SK-N-SH treated with all-trans-retinoic acid at 6 μM for 48 hours (cell line): ENCODE results near the gene ADAMTSL1.

Experiments
- ATAC-seq: fragments of 200-7000 bp; cut with Tn5 transposase; 3 replicates; pipeline ENCODE4 v1.9.1; 2020; ENCODE audit warnings: mild to moderate bottlenecking, moderate library complexity
- ARNTL ChIP-seq: fragments of 450-650 bp; formaldehyde crosslinking; IDR thresholded peaks from 2 replicates; pipeline ENCODE4 v1.5.0; 2020; ENCODE audit warnings: low read depth, mild to moderate bottlenecking, moderate library complexity, borderline replicate concordance
- BACH2 ChIP-seq: fragments of 250-450 bp; sonication (Bioruptor Pico); IDR thresholded peaks from 2 replicates; pipeline ENCODE4 v1.9.0; 2021; ENCODE audit warnings: mild to moderate bottlenecking, borderline replicate concordance
- CSDC2 ChIP-seq: fragments of 250-450 bp; sonication (Bioruptor Pico); IDR thresholded peaks from 2 replicates; pipeline ENCODE4 v1.5.0; 2020; ENCODE audit warnings: mild to moderate bottlenecking, moderate library complexity
- ESRRG ChIP-seq: fragments of 250-450 bp; sonication (Bioruptor Pico); IDR thresholded peaks from 2 replicates; pipeline ENCODE4 v1.6.1; 2021; ENCODE audit warnings: mild to moderate bottlenecking
- ISL1 ChIP-seq: fragments of 250-450 bp; sonication (Bioruptor Pico); IDR thresholded peaks from 2 replicates; pipeline ENCODE4 v2.1.2; 2022; ENCODE audit warnings: mild to moderate bottlenecking, moderate library complexity
- OSR1 ChIP-seq: fragments of 250-450 bp; sonication (Bioruptor Pico); IDR thresholded peaks from 2 replicates; pipeline ENCODE4 v1.8.0; 2022; ENCODE audit warnings: moderate library complexity, mild to moderate bottlenecking, inconsistent platforms
- SNAI2 ChIP-seq: fragments of 250-450 bp; sonication (Bioruptor Pico); IDR thresholded peaks from 2 replicates; pipeline ENCODE4 v1.5.0; 2020; ENCODE audit warnings: mild to moderate bottlenecking, moderate library complexity
- TCF4 ChIP-seq: fragments of 250-450 bp; sonication (Bioruptor Pico); IDR thresholded peaks from 2 replicates; pipeline ENCODE4 v1.8.0; 2021; ENCODE audit warnings: mild to moderate bottlenecking, moderate library complexity, borderline replicate concordance
- TOX ChIP-seq: fragments of 250-450 bp; sonication (Bioruptor Pico); IDR thresholded peaks from 2 replicates; pipeline ENCODE4 v1.8.0; 2021; ENCODE audit warnings: mild to moderate bottlenecking, moderate library complexity, borderline replicate concordance
- ZC3H10 ChIP-seq: fragments of 250-450 bp; sonication (Bioruptor Pico); IDR thresholded peaks from 2 replicates; pipeline ENCODE4 v1.5.1; 2021; ENCODE audit warnings: mild to moderate bottlenecking, moderate library complexity
- ZFP3 ChIP-seq: fragments of 250-450 bp; sonication (Bioruptor Pico); IDR thresholded peaks from 2 replicates; pipeline ENCODE4 v1.5.0; 2020; ENCODE audit warnings: mild to moderate bottlenecking, moderate library complexity
- ZFP30 ChIP-seq: fragments of 450-650 bp; formaldehyde crosslinking; IDR thresholded peaks from 2 replicates; pipeline ENCODE4 v1.5.0; 2022; ENCODE audit warnings: mild to moderate bottlenecking, moderate library complexity
- ZNF565 ChIP-seq: fragments of 450-650 bp; formaldehyde crosslinking; conservative IDR thresholded peaks from 2 replicates; pipeline ENCODE4 v1.5.0; 2020; ENCODE audit warnings: low read depth, mild to moderate bottlenecking, moderate library complexity
- ZNF70 ChIP-seq: fragments of 450-650 bp; formaldehyde crosslinking; IDR thresholded peaks from 2 replicates; pipeline ENCODE4 v1.5.0; 2020; ENCODE audit warnings: mild to moderate bottlenecking, moderate library complexity
- ZNF8 ChIP-seq: fragments of 450-650 bp; formaldehyde crosslinking; IDR thresholded peaks from 2 replicates; pipeline ENCODE4 v1.5.0; 2020; ENCODE audit warnings: mild to moderate bottlenecking, moderate library complexity
- TF ChIP-seq, protein P1 (sequence below): fragments of 250-450 bp; sonication (Bioruptor Pico); IDR thresholded peaks from 2 replicates; pipeline ENCODE4 v1.5.0; 2020; ENCODE audit warnings: mild to moderate bottlenecking, moderate library complexity
- TF ChIP-seq, protein P2 (sequence below): fragments of 250-450 bp; sonication (Bioruptor Pico); IDR thresholded peaks from 2 replicates; pipeline ENCODE4 v1.5.1; 2021; ENCODE audit warnings: mild to moderate bottlenecking, moderate library complexity

ADAMTSL1 gene

DNA sequence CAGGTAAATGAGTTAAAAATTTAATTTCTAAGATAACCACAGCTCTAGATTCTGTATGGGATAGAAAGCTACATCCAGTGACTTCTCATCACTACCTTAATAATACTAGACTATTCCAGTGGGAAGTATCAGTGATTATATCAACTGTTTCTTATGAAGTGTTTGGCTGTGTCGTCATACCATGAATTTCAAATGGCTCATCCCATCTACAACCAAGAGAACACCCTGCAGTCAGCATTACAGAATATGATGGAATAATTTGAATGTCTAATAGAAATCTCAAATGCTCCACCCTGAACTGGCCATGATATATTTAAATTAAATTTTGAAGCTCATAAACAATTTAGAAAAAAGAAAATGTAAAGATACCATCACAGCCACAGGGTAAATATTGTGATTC is 245.0 kb downstream of the ADAMTSL1 start:
- no peak for ATAC-seq
- TF ChIP-seq ZFP30 (no peak), SNAI2 (CRISPR knock-in tag) (no peak), ZNF8 (no peak), ZFP3 (no peak), CSDC2 (CRISPR knock-in tag) (no peak), TCF4 (CRISPR knock-in tag) (no peak)
- TF ChIP-seq, protein P1, sequence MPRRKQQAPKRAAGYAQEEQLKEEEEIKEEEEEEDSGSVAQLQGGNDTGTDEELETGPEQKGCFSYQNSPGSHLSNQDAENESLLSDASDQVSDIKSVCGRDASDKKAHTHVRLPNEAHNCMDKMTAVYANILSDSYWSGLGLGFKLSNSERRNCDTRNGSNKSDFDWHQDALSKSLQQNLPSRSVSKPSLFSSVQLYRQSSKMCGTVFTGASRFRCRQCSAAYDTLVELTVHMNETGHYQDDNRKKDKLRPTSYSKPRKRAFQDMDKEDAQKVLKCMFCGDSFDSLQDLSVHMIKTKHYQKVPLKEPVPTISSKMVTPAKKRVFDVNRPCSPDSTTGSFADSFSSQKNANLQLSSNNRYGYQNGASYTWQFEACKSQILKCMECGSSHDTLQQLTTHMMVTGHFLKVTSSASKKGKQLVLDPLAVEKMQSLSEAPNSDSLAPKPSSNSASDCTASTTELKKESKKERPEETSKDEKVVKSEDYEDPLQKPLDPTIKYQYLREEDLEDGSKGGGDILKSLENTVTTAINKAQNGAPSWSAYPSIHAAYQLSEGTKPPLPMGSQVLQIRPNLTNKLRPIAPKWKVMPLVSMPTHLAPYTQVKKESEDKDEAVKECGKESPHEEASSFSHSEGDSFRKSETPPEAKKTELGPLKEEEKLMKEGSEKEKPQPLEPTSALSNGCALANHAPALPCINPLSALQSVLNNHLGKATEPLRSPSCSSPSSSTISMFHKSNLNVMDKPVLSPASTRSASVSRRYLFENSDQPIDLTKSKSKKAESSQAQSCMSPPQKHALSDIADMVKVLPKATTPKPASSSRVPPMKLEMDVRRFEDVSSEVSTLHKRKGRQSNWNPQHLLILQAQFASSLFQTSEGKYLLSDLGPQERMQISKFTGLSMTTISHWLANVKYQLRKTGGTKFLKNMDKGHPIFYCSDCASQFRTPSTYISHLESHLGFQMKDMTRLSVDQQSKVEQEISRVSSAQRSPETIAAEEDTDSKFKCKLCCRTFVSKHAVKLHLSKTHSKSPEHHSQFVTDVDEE (CRISPR knock-in tag) = no peak
- TF ChIP-seq, all 23 proteins: peak for 0

DNA sequence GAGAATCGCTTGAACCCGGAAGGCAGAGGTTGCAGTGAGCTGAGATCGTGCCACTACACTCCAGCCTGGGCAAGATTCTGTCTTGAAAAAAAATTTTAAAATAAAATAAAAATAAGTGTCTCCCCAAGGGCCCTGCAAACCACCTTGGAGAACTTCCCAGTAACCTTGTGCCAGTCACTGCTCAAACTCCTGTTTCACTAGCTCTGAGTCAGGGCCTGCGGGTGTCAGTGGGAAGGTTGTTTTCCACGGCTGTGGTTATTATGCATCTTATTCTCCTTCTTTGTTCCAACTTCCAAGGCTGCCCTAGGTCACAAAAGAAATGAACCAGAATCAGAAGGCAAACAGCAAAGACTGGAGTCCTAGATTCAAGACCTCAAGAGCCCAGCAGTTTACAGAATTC is 246.7 kb downstream of the ADAMTSL1 start:
- TF ChIP-seq ESRRG (no peak), TOX (CRISPR knock-in tag) (no peak), OSR1 (CRISPR knock-in tag) (no peak), ZNF565 (CRISPR knock-in tag) (no peak), BACH2 (CRISPR knock-in tag) (no peak), ZC3H10 (CRISPR knock-in tag) (no peak), ZNF70 (CRISPR knock-in tag) (no peak)
- TF ChIP-seq, protein P2, sequence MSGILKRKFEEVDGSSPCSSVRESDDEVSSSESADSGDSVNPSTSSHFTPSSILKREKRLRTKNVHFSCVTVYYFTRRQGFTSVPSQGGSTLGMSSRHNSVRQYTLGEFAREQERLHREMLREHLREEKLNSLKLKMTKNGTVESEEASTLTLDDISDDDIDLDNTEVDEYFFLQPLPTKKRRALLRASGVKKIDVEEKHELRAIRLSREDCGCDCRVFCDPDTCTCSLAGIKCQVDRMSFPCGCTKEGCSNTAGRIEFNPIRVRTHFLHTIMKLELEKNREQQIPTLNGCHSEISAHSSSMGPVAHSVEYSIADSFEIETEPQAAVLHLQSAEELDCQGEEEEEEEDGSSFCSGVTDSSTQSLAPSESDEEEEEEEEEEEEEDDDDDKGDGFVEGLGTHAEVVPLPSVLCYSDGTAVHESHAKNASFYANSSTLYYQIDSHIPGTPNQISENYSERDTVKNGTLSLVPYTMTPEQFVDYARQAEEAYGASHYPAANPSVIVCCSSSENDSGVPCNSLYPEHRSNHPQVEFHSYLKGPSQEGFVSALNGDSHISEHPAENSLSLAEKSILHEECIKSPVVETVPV (CRISPR knock-in tag) = no peak
- TF ChIP-seq, protein P1 (CRISPR knock-in tag) = no peak
- peak; percentile 34 for ATAC-seq

DNA sequence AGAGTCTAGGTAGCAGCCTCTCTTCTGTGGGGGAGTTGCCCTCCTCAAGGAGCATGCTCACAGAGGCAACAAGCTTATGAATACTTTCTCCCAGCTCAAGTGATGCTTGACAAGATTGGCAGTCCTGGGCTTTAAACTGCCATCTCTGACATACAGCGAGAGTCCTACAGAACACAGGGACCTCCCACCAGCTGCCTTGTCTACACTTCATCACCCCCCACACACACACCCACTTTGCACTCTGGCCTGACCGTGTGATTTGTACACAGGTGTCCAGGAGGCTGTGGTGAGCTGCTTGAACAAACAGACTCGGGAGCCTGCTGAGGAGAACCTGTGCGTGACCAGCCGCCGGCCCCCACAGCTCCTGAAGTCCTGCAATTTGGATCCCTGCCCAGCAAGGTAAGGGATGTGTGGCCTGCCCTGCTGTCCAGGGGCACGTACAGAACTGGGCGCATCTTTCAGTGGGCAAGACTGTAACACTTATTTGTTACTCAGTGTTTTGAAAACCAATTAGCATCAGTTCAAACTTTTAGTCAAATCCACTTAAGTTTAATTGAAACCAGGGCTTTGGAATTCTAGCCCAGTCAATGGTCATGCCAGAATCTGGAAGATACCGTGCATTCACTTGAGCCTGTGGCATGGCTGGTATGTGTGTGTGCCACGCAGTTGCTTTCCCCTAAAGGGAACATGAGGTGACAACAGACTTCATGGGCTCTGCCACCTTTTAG is 247.5 kb downstream of the ADAMTSL1 start:
- ATAC-seq = peak; percentile 89
- TF ChIP-seq ZFP3 (no peak), CSDC2 (CRISPR knock-in tag) (no peak), ISL1 (CRISPR knock-in tag) (peak; percentile 75), OSR1 (CRISPR knock-in tag) (no peak), ZC3H10 (CRISPR knock-in tag) (no peak), TCF4 (CRISPR knock-in tag) (0 out of 2 replicates have a peak, but pooled peaks have one; percentile 23), ARNTL (no peak), ZFP30 (no peak), TOX (CRISPR knock-in tag) (0 out of 2 replicates have a peak, but pooled peaks have one; percentile 24)
- TF ChIP-seq, protein P2 (CRISPR knock-in tag) = no peak
- TF ChIP-seq, protein P1 (CRISPR knock-in tag) = peak; percentile 69; the same call in 1 of the 2 replicates
